ENCODE data around the gene MORN2. TPM values are rescaled to one million over a fixed set of nuclear protein-coding genes. Genes with fewer than 3 reads are reported as not detected.

MORN2 gene
- total RNA-seq, 4 donors from 2014 or later, result 10.0 to 14.6 (median 12.9) TPM; not detected in 1

DNA sequence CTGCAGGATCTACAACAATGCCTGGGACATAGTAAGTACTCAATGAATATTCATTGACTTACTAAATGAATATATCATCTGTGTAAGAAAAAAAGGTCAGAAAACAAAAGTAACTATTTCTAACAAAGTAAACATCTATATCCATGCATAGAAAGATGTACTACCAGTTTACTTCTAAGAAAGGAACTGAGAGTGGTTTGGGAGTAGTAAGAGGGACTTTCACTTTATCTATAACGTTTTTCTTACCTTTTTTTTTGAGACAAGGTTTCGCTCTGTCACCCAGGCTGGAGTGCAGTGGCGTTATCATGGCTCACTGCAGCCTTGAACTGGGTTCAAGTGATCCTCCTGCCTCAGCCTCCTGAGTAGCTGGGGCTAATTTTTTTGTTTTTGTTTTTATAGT is 25.7 kb upstream of the MORN2 start:
- TF ChIP-seq POLR2A (IDR thresholded peaks at IDR 0.05) (no peak), POLR2AphosphoS5 (IDR thresholded peaks at IDR 0.05) (no peak), EP300 (IDR thresholded peaks at IDR 0.05; ENCODE audit: low read depth) (no peak)
- TF ChIP-seq, protein P1, sequence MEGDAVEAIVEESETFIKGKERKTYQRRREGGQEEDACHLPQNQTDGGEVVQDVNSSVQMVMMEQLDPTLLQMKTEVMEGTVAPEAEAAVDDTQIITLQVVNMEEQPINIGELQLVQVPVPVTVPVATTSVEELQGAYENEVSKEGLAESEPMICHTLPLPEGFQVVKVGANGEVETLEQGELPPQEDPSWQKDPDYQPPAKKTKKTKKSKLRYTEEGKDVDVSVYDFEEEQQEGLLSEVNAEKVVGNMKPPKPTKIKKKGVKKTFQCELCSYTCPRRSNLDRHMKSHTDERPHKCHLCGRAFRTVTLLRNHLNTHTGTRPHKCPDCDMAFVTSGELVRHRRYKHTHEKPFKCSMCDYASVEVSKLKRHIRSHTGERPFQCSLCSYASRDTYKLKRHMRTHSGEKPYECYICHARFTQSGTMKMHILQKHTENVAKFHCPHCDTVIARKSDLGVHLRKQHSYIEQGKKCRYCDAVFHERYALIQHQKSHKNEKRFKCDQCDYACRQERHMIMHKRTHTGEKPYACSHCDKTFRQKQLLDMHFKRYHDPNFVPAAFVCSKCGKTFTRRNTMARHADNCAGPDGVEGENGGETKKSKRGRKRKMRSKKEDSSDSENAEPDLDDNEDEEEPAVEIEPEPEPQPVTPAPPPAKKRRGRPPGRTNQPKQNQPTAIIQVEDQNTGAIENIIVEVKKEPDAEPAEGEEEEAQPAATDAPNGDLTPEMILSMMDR (IDR thresholded peaks at IDR 0.05), result no peak
- in situ Hi-C loops (cut with MboI; ENCODE audit: low pct_ligation_motif_present in 1 of 4, low pct_unique_long_range_greater_than_20kb in 1 of 4, low sequenced_read_pairs in 3 of 4), result no loop called here
- DNase-seq, result no peak
- H3K4me3 ChIP-seq, result no peak overlapping the region
- H3K27ac ChIP-seq, result no peak overlapping the region
- no peaks in the 10 kb centered on the region for H3K9me3 ChIP-seq
- H3K36me3 ChIP-seq, result peaks cover 0 to 33% (median 4%) of the 10 kb centered on the region in 4 donors
- intact Hi-C loops (cut with DNase I; ENCODE audit: low total_unique reads), result no loop called here
- no peaks in the 10 kb centered on the region for H3K27me3 ChIP-seq
- WGBS, 2 donors (ENCODE audit: low coverage in 1 of 2), result 53 to 73% methylated on average over 3 of the region's 3 CpGs
- H3K4me1 ChIP-seq, result no peaks in the 10 kb centered on the region

DNA sequence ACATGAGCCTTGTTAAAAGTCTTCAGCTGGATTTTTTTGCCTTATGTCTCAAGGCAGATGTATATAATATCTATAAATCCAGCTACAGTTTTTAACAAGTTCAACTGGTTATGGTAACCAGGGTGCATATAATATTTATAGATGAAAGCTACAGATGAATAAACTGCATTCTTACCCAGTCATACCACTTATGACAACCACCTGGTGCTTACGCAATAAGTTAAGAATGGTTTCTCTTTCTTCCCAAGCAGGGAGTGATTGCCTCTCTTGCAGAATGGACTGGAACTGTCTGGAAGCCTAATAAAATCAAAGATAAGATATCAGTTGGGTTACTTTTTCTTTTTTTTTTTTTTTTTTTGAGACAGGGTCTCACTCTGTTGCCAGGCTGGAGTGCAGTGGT is 19.6 kb upstream of the MORN2 start:
- Histone ChIP-seq H3K27ac (no peak overlapping the region), H3K4me3 (no peak overlapping the region), H3K27me3 (no peaks in the 10 kb centered on the region), H3K36me3 (peaks cover 0 to 32% (median 4%) of the 10 kb centered on the region in 4 donors), H3K9me3 (no peaks in the 10 kb centered on the region), H3K4me1 (no peaks in the 10 kb centered on the region)
- WGBS, 2 donors (ENCODE audit: low coverage in 1 of 2), result 100% methylated on average over 1 of the region's 1 CpG
- TF ChIP-seq, protein P1 (IDR thresholded peaks at IDR 0.05), result no peak
- TF ChIP-seq EP300 (IDR thresholded peaks at IDR 0.05; ENCODE audit: low read depth), result no peak
- TF ChIP-seq POLR2A (IDR thresholded peaks at IDR 0.05), result no peak
- no peak for TF ChIP-seq POLR2AphosphoS5 (IDR thresholded peaks at IDR 0.05)
- in situ Hi-C loops (cut with MboI; ENCODE audit: low pct_ligation_motif_present in 1 of 4, low pct_unique_long_range_greater_than_20kb in 1 of 4, low sequenced_read_pairs in 3 of 4), result no loop called here
- DNase-seq, result no peak
- intact Hi-C loops (cut with DNase I; ENCODE audit: low total_unique reads), result no loop called here

DNA sequence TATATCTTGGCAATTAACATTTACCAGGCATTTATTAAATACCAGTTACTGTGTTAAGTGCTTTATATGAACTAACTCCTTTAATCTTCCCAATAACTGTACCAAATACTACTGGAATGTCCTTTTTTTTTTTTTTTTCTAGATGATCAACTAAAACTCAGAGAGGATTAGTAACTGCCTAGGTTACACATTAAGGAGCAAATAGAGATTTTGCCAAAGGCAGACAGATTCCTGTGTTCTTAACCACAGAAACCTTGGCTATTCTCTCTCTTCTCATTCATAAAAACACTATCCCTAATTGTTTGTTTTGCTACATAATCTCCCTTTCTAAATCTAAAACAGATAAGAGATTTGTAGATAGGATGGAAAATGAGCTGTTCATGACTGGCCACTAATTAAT is 13.3 kb upstream of the MORN2 start:
- H3K27me3 ChIP-seq, result no peaks in the 10 kb centered on the region
- no peak overlapping the region for H3K4me3 ChIP-seq
- no peaks in the 10 kb centered on the region for H3K4me1 ChIP-seq
- no peak overlapping the region for H3K27ac ChIP-seq
- in situ Hi-C loops (cut with MboI; ENCODE audit: low pct_ligation_motif_present in 1 of 4, low pct_unique_long_range_greater_than_20kb in 1 of 4, low sequenced_read_pairs in 3 of 4) (no loop called here), intact Hi-C loops (cut with DNase I; ENCODE audit: low total_unique reads) (no loop called here)
- H3K9me3 ChIP-seq, result no peaks in the 10 kb centered on the region
- peaks cover 0 to 15% (median 7%) of the 10 kb centered on the region in 4 donors for H3K36me3 ChIP-seq
- TF ChIP-seq, protein P1 (IDR thresholded peaks at IDR 0.05), result no peak
- TF ChIP-seq POLR2AphosphoS5 (IDR thresholded peaks at IDR 0.05) (no peak), EP300 (IDR thresholded peaks at IDR 0.05; ENCODE audit: low read depth) (no peak), POLR2A (IDR thresholded peaks at IDR 0.05) (no peak)
- DNase-seq, result no peak

DNA sequence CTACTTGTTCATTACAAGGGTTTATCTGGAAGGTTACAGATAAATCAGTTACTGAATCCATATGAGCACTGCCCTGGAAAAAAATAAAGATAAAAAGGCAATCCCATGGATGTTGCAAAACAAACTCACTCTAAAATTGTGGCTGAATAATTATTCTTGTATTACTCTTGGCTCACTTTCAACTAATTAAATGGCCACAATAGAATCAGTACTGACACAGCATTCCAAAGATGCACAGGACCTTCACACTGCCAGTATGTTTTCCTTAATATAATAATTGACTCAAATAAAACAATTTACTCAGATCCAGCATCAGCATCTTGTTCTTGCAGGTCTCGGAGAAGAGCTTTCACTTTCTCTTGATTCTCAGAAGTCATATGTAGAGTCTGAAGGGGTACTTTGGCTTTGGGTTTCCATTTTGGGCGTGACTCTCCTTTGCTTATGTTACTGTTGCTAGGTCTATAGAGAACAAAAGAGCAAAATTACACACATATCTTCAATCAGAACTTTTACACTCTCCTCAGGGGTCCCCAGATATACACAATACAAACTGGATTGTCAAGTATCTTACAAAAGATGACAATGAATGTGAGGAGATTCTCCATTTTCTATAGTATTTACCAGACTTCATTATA is 12.6 kb upstream of the MORN2 start:
- in situ Hi-C loops (cut with MboI; ENCODE audit: low pct_ligation_motif_present in 1 of 4, low pct_unique_long_range_greater_than_20kb in 1 of 4, low sequenced_read_pairs in 3 of 4) (no loop called here), intact Hi-C loops (cut with DNase I; ENCODE audit: low total_unique reads) (no loop called here)
- no peak overlapping the region for H3K4me3 ChIP-seq
- H3K36me3 ChIP-seq, result peaks cover 0 to 15% (median 7%) of the 10 kb centered on the region in 4 donors
- H3K27ac ChIP-seq, result no peak overlapping the region
- TF ChIP-seq POLR2A (IDR thresholded peaks at IDR 0.05) (no peak), EP300 (IDR thresholded peaks at IDR 0.05; ENCODE audit: low read depth) (no peak), POLR2AphosphoS5 (IDR thresholded peaks at IDR 0.05) (no peak)
- TF ChIP-seq, protein P1 (IDR thresholded peaks at IDR 0.05), result no peak
- no peak for DNase-seq
- no peaks in the 10 kb centered on the region for H3K27me3 ChIP-seq
- 92 to 94% methylated on average over 2 of the region's 2 CpGs for WGBS, 2 donors (ENCODE audit: low coverage in 1 of 2)
- no peaks in the 10 kb centered on the region for H3K9me3 ChIP-seq
- H3K4me1 ChIP-seq, result no peaks in the 10 kb centered on the region

Measured in transverse colon (tissue), 4 donors.